ENCODE data around the gene FTO.

The FTO gene

GRCh38 chr16:53958341-53958880 is 254.5 kb downstream of the FTO start:
- TF ChIP-seq CTCF (IDR thresholded peaks at IDR 0.05) = no peak
- no peak for TF ChIP-seq ZFX (IDR thresholded peaks at IDR 0.05; ENCODE audit: borderline replicate concordance)
- H3K27ac ChIP-seq = no peak overlapping the region

- H3K27ac ChIP-seq = no peak overlapping the region
- TF ChIP-seq CTCF (IDR thresholded peaks at IDR 0.05) (no peak), ZFX (IDR thresholded peaks at IDR 0.05; ENCODE audit: borderline replicate concordance) (no peak)
These were observed 256.3 kb downstream of the FTO start for GRCh38 chr16:53960050-53960812.

GRCh38 chr16:53960954-53961616 is 257.1 kb downstream of the FTO start:
- H3K27ac ChIP-seq = no peak overlapping the region

GRCh38 chr16:53962041-53962440 is 258.1 kb downstream of the FTO start:
- no peak for TF ChIP-seq ZFX (IDR thresholded peaks at IDR 0.05; ENCODE audit: borderline replicate concordance)
- no peak for TF ChIP-seq CTCF (IDR thresholded peaks at IDR 0.05)
- H3K27ac ChIP-seq = no peak overlapping the region

More at GRCh38 chr16:53960954-53961616, 257.1 kb downstream of the FTO start:
- TF ChIP-seq ZFX (IDR thresholded peaks at IDR 0.05; ENCODE audit: borderline replicate concordance) = no peak
- TF ChIP-seq CTCF (IDR thresholded peaks at IDR 0.05) = no peak

- H3K27ac ChIP-seq = peak overlapping the region; percentile 14; the same call in 1 of the 2 replicates
- no peak for TF ChIP-seq ZFX (IDR thresholded peaks at IDR 0.05; ENCODE audit: borderline replicate concordance)
- no peak for TF ChIP-seq CTCF (IDR thresholded peaks at IDR 0.05)
These were observed 260.3 kb downstream of the FTO start for GRCh38 chr16:53964145-53964790.

- no peak overlapping the region for H3K27ac ChIP-seq
- TF ChIP-seq ZFX (IDR thresholded peaks at IDR 0.05; ENCODE audit: borderline replicate concordance) (no peak), CTCF (IDR thresholded peaks at IDR 0.05) (no peak)
These were observed 263.0 kb downstream of the FTO start for GRCh38 chr16:53966821-53967571.
